Sigmoid colon (tissue), 7 donors: Measurements from ENCODE around the gene XRCC5. TPM values are rescaled to one million over a fixed set of nuclear protein-coding genes. Genes with fewer than 3 reads are reported as not detected.

Experiments
- DNase-seq: peaks from one replicate; pipeline ENCODE4 v3.0.0-alpha.2; 2019
- H3K27ac ChIP-seq, 4 donors: fragments of 200-600 bp; sonication (generic); one replicate each; pipeline ENCODE4 v1.5.1; 2016 to 2019; ENCODE audit warnings: mild to moderate bottlenecking in 1 of 4
- H3K27me3 ChIP-seq, 3 donors: fragments of 200-600 bp; sonication (generic); one replicate each; pipeline ENCODE4 v1.5.1; 2019; ENCODE audit warnings: mild to moderate bottlenecking in 1 of 3
- H3K36me3 ChIP-seq, 4 donors: fragments of 200-600 bp; sonication (generic); one replicate each; pipeline ENCODE4 v1.5.1; 2016 to 2019
- H3K4me1 ChIP-seq, 4 donors: fragments of 200-600 bp; sonication (generic); one replicate each; pipeline ENCODE4 v1.5.1; 2017 to 2019
- H3K4me3 ChIP-seq, 4 donors: fragments of 200-600 bp; sonication (generic); one replicate each; pipeline ENCODE4 v1.5.1; 2017 to 2019; ENCODE audit warnings: mild to moderate bottlenecking in 2 of 4, moderate library complexity in 1 of 4
- H3K9me3 ChIP-seq, 4 donors: fragments of 200-600 bp in 3 of 4; sonication (generic) in 3 of 4; one replicate each; pipeline versions ENCODE4 v1.5.1 to v1.6.1; 2013 to 2019
- CTCF ChIP-seq, 4 experiments: fragments of 450-650 bp in 3 of 4; fragments of 200-600 bp in 1 of 4; IDR thresholded peaks; one replicate each; pipeline ENCODE4 v1.5.1; 2016 to 2019; ENCODE audit warnings: antibody characterized with exemption in 4 of 4, mild to moderate bottlenecking in 3 of 4, moderate library complexity in 2 of 4
- EP300 ChIP-seq, 4 donors: sonication (generic); formaldehyde crosslinking; IDR thresholded peaks; one replicate each; pipeline ENCODE4 v1.6.1; 2017; ENCODE audit warnings: antibody characterized with exemption in 4 of 4
- POLR2A ChIP-seq, 2 donors: fragments of 450-650 bp; IDR thresholded peaks; one replicate each; pipeline ENCODE4 v1.6.1; 2016; ENCODE audit warnings: antibody characterized with exemption in 2 of 2, mild to moderate bottlenecking in 2 of 2, moderate library complexity in 2 of 2
- POLR2AphosphoS5 ChIP-seq, 4 donors: sonication (generic); formaldehyde crosslinking; IDR thresholded peaks; one replicate each; pipeline ENCODE4 v1.6.1; 2017; ENCODE audit warnings: antibody characterized with exemption in 4 of 4
- WGBS, 2 donors: extraction: QIAGEN DNeasy Blood & Tissue Kit; methylation state at CpG; one replicate each; pipeline ENCODE4 v1.1.7; 2013; 5-methylcytosine and 5-hydroxymethylcytosine counted together
- intact Hi-C: fragments of 100-400 bp; cut with DNase I; formaldehyde crosslinking; loops from one replicate; pipeline ENCODE4 v1.15.1; 2023
- polyA plus RNA-seq, 3 donors: library from polyadenylated mRNA; stranded (reverse); fragments of 200-250 nt; gene quantifications; one replicate each; pipeline ENCODE4 v1.2.3, GENCODE V29; 2013
- total RNA-seq, 4 donors: library from RNA; depleted of rRNA; stranded (reverse); fragments of >200 nt; gene quantifications; one replicate each; pipeline ENCODE4 v1.1.0, GENCODE V29; 2016
- donor health status: healthy with polysubstance abuse.
- donor health status: Bipolar disorder and iron deficiency.
- donor health status: healthy.

XRCC5 gene
- total and polyA plus RNA-seq, 7 donors = 70.3 to 152 (median 111) TPM

DNA sequence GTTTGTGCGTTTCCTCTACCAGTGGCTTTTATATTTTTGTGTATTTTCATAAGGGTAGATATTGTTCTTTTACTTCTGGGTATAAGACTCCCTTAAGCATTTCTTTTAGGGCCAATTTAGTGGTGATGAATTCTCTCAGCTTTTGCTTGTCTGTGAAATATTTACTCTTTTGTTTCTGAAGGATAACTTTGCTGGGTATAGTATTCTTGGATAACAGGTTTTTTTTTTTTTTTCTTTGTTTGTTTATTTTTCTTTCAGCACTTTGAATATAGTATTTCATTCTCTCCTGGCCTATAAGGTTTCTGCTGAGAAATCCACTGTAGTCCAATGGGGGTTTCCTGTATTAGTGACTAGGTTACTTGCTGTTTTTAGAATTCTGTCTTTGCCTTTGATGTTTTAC is 122.7 kb downstream of the XRCC5 start:
- Histone ChIP-seq H3K4me3 (no peak overlapping the region), H3K9me3 (peaks cover 0 to 6% (median 2%) of the 10 kb centered on the region in 4 donors)

GRCh38 chr2:216232721-216233120 is 123.6 kb downstream of the XRCC5 start:
- 83 to 98% methylated on average over 1 of the region's 1 CpG for WGBS, 2 donors
- H3K9me3 ChIP-seq = peaks cover 0 to 6% (median 2%) of the 10 kb centered on the region in 4 donors
- TF ChIP-seq POLR2A (IDR thresholded peaks at IDR 0.05) = no peak
- no peak for TF ChIP-seq POLR2AphosphoS5 (IDR thresholded peaks at IDR 0.05)
- no peak for TF ChIP-seq CTCF (IDR thresholded peaks at IDR 0.05)
- TF ChIP-seq EP300 (IDR thresholded peaks at IDR 0.05) = no peak
- intact Hi-C loops = no loop called here
- no peaks in the 10 kb centered on the region for H3K27me3 ChIP-seq
- no peak overlapping the region for H3K27ac ChIP-seq
- H3K4me1 ChIP-seq = no peaks in the 10 kb centered on the region
- H3K4me3 ChIP-seq = no peak overlapping the region
- H3K36me3 ChIP-seq = no peaks in the 10 kb centered on the region
- DNase-seq = no peak

More for the DNA sequence above, 122.7 kb downstream of the XRCC5 start:
- intact Hi-C loops = no loop called here
- H3K27ac ChIP-seq = no peak overlapping the region
- H3K36me3 ChIP-seq = no peaks in the 10 kb centered on the region
- 0% methylated on average over 1 of the region's 1 CpG for WGBS, 2 donors
- H3K4me1 ChIP-seq = no peaks in the 10 kb centered on the region
- no peak for TF ChIP-seq CTCF (IDR thresholded peaks at IDR 0.05)
- TF ChIP-seq EP300 (IDR thresholded peaks at IDR 0.05) = no peak
- TF ChIP-seq POLR2AphosphoS5 (IDR thresholded peaks at IDR 0.05) = no peak
- no peak for TF ChIP-seq POLR2A (IDR thresholded peaks at IDR 0.05)
- DNase-seq = no peak
- H3K27me3 ChIP-seq = no peaks in the 10 kb centered on the region

DNA sequence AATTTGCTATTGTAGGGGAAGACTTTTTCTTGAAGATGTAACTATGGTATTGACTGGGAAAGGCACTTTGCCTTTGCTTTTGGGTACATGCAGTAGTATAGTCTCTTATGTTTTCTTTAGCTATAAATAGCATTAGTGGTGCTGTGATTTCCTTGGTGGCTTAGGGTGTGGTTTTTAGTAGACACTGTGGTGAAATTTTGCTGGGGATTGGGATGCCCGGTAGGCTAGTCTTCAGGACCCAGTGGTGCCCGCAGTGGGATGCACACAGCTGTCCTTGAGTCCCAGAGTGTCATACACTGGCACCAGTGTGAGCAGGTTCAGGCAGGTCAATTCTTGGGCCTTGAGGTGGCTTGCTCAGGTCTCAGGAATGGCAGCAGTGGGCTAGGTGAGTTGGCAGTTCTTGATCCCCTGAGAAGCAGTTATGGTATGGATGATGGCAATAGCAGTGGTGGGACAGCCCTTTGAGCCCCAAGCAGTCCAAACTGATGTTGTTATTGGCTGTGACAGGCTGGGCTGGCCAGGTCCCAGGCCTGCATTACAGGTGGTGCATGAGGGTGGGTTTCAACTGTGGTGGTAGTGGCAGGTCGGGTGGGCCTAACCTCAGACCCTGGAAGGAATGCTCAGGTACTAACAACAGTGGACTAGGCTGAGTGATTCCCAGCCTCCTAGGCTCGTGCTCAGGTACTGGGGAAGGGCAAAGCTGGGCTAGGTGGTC is 124.3 kb downstream of the XRCC5 start:
- intact Hi-C loops = no loop called here
- Histone ChIP-seq H3K27me3 (no peaks in the 10 kb centered on the region), H3K4me1 (no peaks in the 10 kb centered on the region), H3K27ac (no peak overlapping the region), H3K4me3 (no peak overlapping the region), H3K36me3 (no peaks in the 10 kb centered on the region), H3K9me3 (peaks cover 0 to 6% (median 2%) of the 10 kb centered on the region in 4 donors)
- TF ChIP-seq POLR2A (IDR thresholded peaks at IDR 0.05) = no peak
- TF ChIP-seq CTCF (IDR thresholded peaks at IDR 0.05) = no peak
- TF ChIP-seq POLR2AphosphoS5 (IDR thresholded peaks at IDR 0.05) = no peak
- no peak for TF ChIP-seq EP300 (IDR thresholded peaks at IDR 0.05)
- DNase-seq = no peak
- 74 to 88% methylated on average over 4 of the region's 4 CpGs for WGBS, 2 donors

DNA sequence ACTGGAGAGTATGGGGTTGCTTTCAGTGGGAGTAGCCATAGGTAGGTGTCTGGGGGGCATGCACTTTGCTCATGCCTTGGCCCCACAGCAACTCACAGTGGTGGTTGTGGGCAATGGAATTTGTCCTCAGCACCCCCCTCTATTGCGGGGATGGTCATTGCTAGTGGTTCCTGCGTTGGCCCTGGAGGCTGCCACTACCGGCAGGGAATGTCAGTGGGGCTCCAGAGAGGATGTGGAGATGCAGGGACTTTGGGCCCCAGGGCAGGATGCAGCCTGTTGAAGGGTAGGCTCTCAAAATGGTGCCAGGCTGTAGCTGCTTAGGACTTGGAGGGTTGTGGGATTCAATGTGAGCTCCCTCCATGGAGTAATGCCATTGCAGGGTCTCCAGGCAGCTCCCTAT is 125.0 kb downstream of the XRCC5 start:
- no peak for TF ChIP-seq EP300 (IDR thresholded peaks at IDR 0.05)
- no peak for TF ChIP-seq POLR2A (IDR thresholded peaks at IDR 0.05)
- TF ChIP-seq POLR2AphosphoS5 (IDR thresholded peaks at IDR 0.05) = no peak
- no peak for TF ChIP-seq CTCF (IDR thresholded peaks at IDR 0.05)
- Histone ChIP-seq H3K27ac (no peak overlapping the region), H3K4me3 (no peak overlapping the region), H3K36me3 (no peaks in the 10 kb centered on the region), H3K4me1 (no peaks in the 10 kb centered on the region), H3K9me3 (peaks cover 0 to 6% (median 2%) of the 10 kb centered on the region in 4 donors), H3K27me3 (no peaks in the 10 kb centered on the region)
- 93 to 97% methylated on average over 3 of the region's 3 CpGs for WGBS, 2 donors
- intact Hi-C loops = no loop called here
- no peak for DNase-seq

DNA sequence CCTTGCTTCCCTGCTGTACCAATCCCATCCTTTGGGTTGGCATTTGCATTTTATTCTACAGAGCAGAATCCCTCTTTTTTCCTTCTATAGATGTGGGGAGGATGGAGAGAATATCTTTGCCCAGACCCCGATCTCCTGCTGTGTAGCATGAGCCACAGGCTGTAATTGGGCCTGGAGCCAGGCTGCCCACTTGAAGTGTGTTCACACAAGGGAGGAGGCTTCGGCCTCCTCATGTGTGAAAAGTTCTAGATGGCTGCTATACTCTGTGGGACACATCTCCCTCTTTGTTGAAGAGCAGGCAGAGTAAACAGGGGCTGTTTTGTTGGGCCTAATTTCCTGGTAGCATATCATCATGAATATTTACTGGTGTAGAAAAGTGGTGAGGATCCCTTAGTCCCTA is 126.3 kb downstream of the XRCC5 start:
- Histone ChIP-seq H3K27ac (no peak overlapping the region), H3K4me3 (no peak overlapping the region), H3K36me3 (no peaks in the 10 kb centered on the region), H3K4me1 (no peaks in the 10 kb centered on the region), H3K9me3 (peaks cover 0 to 6% (median 2%) of the 10 kb centered on the region in 4 donors), H3K27me3 (no peaks in the 10 kb centered on the region)
- intact Hi-C loops = no loop called here
- DNase-seq = no peak
- whole genome bisulfite sequencing, 2 donors = 90 to 93% methylated on average over 2 of the region's 2 CpGs
- TF ChIP-seq POLR2AphosphoS5 (IDR thresholded peaks at IDR 0.05) (no peak), CTCF (IDR thresholded peaks at IDR 0.05) (no peak), POLR2A (IDR thresholded peaks at IDR 0.05) (no peak), EP300 (IDR thresholded peaks at IDR 0.05) (no peak)
